Measurements from ENCODE around the gene PCSK6. TPM values are rescaled to one million over a fixed set of nuclear protein-coding genes. Genes with fewer than 3 reads are reported as not detected.

The PCSK6 gene
- polyA plus RNA-seq, 1 experiment, result 0.29 TPM

DNA sequence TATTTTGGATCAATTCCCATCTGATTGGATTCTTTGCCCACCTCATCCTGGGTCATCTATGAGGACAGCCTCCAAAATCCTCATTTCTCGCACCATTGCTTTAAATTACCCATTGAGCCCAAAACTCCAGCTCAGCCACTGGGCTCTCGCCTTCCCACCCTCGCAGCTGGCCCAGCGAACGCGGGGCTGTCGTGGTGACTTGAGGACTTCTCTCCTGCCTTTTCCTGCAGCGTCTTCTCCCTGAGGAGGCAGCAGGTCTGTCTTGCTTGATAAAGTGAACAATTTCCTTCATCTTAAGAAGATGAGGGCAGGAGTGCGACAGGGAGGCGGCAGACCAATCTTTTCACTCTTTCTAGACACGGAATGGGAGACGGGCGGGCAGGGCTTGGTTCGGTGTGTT is 161.5 kb downstream of the PCSK6 start:
- H3K27me3 ChIP-seq (ENCODE audit: control insufficient read depth, insufficient read depth, low read length), result peaks cover 4% of the 10 kb centered on the region
- no peaks in the 10 kb centered on the region for H3K36me3 ChIP-seq (ENCODE audit: control insufficient read depth, insufficient read depth, low read length)
- no peak for DNase-seq (ENCODE audit: low read depth)
- H3K4me3 ChIP-seq (ENCODE audit: low read depth, low read length), result no peak overlapping the region
- TF ChIP-seq, protein P1, sequence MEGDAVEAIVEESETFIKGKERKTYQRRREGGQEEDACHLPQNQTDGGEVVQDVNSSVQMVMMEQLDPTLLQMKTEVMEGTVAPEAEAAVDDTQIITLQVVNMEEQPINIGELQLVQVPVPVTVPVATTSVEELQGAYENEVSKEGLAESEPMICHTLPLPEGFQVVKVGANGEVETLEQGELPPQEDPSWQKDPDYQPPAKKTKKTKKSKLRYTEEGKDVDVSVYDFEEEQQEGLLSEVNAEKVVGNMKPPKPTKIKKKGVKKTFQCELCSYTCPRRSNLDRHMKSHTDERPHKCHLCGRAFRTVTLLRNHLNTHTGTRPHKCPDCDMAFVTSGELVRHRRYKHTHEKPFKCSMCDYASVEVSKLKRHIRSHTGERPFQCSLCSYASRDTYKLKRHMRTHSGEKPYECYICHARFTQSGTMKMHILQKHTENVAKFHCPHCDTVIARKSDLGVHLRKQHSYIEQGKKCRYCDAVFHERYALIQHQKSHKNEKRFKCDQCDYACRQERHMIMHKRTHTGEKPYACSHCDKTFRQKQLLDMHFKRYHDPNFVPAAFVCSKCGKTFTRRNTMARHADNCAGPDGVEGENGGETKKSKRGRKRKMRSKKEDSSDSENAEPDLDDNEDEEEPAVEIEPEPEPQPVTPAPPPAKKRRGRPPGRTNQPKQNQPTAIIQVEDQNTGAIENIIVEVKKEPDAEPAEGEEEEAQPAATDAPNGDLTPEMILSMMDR (IDR thresholded peaks at IDR 0.05; ENCODE audit: insufficient read depth, low read depth, low read length), result no peak
- ChIA-PET POLR2A (no interaction called here), CTCF (interaction anchor here (0.5 kb wide), 1 partner anchor 24 kb away, joined by 3 read pairs; no protein-coding TSS in a partner anchor)

GRCh38 chr15:101327147-101327740 is 162.3 kb downstream of the PCSK6 start:
- ChIA-PET POLR2A (no interaction called here), CTCF (interaction anchor here (0.6 kb wide), 1 partner anchor 17 kb away, joined by 3 read pairs; no protein-coding TSS in a partner anchor)
- Histone ChIP-seq H3K4me3 (ENCODE audit: low read depth, low read length) (no peak overlapping the region), H3K27me3 (ENCODE audit: control insufficient read depth, insufficient read depth, low read length) (peaks cover 4% of the 10 kb centered on the region), H3K36me3 (ENCODE audit: control insufficient read depth, insufficient read depth, low read length) (no peaks in the 10 kb centered on the region)
- DNase-seq (ENCODE audit: low read depth), result no peak
- TF ChIP-seq, protein P1 (IDR thresholded peaks at IDR 0.05; ENCODE audit: insufficient read depth, low read depth, low read length), result no peak

DNA sequence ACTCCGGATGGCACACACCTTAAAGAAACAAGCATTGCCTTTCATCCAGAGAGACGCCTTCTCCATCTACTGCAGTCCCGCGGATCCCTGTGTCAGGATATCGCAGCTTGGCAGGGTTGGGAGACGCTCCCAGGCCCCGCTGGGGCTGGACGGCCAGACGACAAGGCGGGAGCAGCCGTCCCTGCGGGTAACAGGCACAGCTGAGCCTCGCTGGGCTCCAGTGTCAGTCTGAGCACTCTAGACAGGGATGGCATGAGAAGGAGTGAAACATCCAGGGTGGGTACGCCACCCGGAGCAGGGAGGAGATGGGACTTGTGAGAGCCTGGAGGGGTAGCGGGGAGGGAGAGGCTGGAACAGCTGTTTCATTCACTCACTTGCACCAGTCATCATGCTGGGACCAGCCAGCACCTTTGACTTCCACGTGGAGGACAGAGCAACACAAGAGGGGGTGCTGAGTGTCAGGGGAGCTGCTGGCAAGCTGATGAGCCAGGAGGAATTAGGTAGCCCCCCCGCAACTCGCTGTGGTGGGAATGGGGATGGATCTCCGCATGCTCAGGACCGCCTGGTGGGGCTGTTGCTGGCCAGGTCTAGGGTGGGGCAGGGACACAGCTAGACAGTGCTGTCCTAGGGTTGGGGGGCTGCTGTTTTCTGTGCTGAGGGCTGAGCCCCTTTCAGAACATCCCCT is 162.9 kb downstream of the PCSK6 start:
- H3K4me3 ChIP-seq (ENCODE audit: low read depth, low read length), result no peak overlapping the region
- CTCF ChIA-PET, result interaction anchor here (0.6 kb wide), 1 partner anchor 16 kb away, joined by 3 read pairs; no protein-coding TSS in a partner anchor
- DNase-seq (ENCODE audit: low read depth), result no peak

GRCh38 chr15:101326026-101326315 is 163.5 kb downstream of the PCSK6 start:
- no peak for DNase-seq (ENCODE audit: low read depth)
- ChIA-PET POLR2A (interaction anchor here (0.5 kb wide), 1 partner anchor 269 kb away, joined by 3 read pairs; no protein-coding TSS in a partner anchor), CTCF (no interaction called here)
- no peaks in the 10 kb centered on the region for H3K36me3 ChIP-seq (ENCODE audit: control insufficient read depth, insufficient read depth, low read length)
- H3K27me3 ChIP-seq (ENCODE audit: control insufficient read depth, insufficient read depth, low read length), result peaks cover 6% of the 10 kb centered on the region
- H3K4me3 ChIP-seq (ENCODE audit: low read depth, low read length), result no peak overlapping the region
- TF ChIP-seq, protein P1 (IDR thresholded peaks at IDR 0.05; ENCODE audit: insufficient read depth, low read depth, low read length), result no peak

More for the DNA sequence above, 162.9 kb downstream of the PCSK6 start:
- Histone ChIP-seq H3K36me3 (ENCODE audit: control insufficient read depth, insufficient read depth, low read length) (no peaks in the 10 kb centered on the region), H3K27me3 (ENCODE audit: control insufficient read depth, insufficient read depth, low read length) (peaks cover 4% of the 10 kb centered on the region)
- TF ChIP-seq, protein P1 (IDR thresholded peaks at IDR 0.05; ENCODE audit: insufficient read depth, low read depth, low read length), result no peak
- POLR2A ChIA-PET, result no interaction called here

DNA sequence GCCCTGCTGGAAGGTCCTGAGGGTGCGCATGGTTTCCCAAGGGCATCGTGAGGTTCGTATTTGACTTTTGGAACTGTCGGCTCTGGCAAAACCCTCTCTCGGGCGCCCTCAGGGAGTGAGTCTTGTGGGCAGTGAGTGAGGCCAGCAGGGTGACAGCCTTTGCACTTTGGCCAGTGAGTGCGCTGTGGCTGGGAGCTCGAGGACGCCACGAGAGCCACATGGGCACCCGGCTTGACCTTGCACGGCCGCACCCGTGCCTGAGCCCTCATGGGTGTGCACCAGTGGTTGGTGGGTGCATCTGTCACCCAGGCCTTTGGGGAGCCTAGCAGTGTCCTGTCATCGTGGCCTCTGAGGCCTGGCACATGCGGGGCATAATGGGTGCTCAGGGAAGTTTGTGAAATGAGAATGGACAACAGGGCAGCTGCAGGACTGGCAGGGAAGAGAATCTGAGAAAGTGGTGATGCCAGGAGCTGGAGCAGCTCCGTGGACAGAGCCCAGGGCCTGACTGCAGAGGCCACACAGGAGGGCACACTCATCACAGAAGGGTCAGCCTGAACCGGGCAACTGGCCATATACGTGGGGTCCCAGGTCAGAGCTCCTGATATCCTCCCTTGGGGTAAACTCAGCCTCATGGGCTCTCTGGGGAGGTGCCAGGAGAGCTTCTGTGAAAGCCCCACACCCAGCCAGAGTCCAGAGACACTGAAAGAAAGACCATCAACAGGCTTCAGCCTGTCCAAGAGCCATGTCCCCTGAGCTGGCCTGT is 164.1 kb downstream of the PCSK6 start:
- no peak for DNase-seq (ENCODE audit: low read depth)
- Histone ChIP-seq H3K4me3 (ENCODE audit: low read depth, low read length) (no peak overlapping the region), H3K36me3 (ENCODE audit: control insufficient read depth, insufficient read depth, low read length) (no peaks in the 10 kb centered on the region), H3K27me3 (ENCODE audit: control insufficient read depth, insufficient read depth, low read length) (peaks cover 6% of the 10 kb centered on the region)
- TF ChIP-seq, protein P1 (IDR thresholded peaks at IDR 0.05; ENCODE audit: insufficient read depth, low read depth, low read length), result no peak
- POLR2A ChIA-PET, result interaction anchor here (0.5 kb wide), 1 partner anchor 270 kb away, joined by 3 read pairs; no protein-coding TSS in a partner anchor
- CTCF ChIA-PET, result no interaction called here

Data from BJ (cell line).